Activated CD4-positive, alpha-beta T cell treated with anti-CD3 and anti-CD28 coated beads, Interleukin-2, Interleukin-4, amounts not matched to agents 100 ng/mL and 50 ng/mL, durations not matched to agents 16 hours and 8 hours (primary cell): ENCODE results near the gene CCDC38.

Experiments
- DNase-seq: peaks from one replicate; pipeline ENCODE4 v3.0.0-alpha.2; 2020; ENCODE audit warnings: low spot score

CCDC38 gene

DNA sequence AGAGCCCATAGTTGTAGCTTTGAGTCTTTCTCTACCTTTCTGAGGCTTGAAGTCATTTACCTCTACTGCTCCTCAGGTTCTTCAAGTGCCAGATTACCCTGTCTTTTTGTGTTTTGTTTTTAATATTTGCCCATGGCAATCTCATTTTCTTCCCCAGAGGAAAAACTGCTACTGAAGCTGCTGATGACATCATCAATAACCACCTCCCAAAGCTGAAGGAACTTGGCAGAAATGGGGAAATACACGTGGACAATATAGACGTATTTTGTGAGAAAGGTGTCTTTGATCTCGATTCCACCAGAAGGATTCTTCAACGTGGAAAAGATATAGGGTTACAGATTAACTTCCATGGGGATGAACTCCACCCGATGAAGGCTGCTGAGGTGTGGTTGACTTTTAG is 17.8 kb upstream of the CCDC38 start:
- no peak for DNase-seq

- DNase-seq = no peak
Observed at GRCh38 chr12:95959107-95959506, 16.7 kb upstream of the CCDC38 start.

DNA sequence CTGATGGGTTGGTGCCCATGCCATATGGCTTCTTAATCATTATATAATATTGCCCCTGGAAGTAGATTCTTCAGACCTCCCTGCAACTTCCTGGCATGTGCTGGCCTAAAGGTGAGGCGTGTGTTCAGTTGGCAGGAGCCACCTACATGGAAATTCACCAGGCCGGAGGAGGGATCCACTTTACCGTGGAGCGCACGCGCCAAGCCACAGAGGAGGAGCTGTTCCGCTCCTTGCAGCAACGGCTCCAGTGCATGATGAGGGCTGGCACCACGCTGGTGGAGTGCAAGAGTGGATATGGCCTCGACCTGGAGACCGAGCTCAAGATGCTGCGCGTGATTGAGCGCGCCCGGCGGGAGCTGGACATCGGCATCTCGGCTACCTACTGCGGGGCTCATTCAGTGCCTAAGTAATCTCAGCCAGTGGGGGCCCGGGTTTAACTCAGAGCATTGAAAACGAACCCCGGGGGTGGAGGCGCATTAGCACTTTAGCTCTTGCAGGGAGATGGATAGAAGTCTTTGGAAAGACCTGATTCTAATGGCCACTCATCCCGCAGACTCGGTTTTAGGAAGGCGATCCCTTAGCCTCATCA is 14.2 kb upstream of the CCDC38 start:
- DNase-seq = no peak

DNA sequence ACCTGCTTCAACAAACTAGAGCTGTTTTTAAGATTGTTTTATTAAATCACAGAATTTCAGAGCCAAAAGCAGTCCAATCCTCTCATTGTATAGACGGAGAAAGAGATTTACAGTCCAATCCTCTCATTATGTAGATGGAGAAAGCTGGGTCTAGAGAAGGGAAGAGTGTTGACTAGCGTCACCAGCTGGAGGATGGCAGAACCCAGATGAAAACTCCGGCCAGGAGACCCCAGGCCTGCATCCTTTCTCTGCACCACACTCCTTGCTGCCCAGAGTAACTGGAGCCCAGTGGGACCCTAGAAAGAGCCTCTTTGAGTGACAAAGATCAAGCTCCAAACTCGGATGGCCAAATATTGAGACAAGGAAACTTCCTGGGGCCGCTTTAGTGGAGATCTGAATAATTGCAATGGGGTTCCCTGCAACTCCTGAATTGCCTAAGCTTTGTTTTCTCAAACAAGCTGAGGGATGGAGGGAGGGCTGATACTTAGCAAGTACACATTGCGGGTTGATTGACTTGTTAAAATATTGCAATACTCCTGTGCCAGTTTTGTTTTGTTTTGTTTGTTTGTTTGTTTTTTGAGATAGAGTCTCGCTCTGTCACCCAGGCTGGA is 13.2 kb upstream of the CCDC38 start:
- no peak for DNase-seq

GRCh38 chr12:95953000-95953399 is 10.6 kb upstream of the CCDC38 start:
- DNase-seq = no peak

- DNase-seq = no peak
Observed at GRCh38 chr12:95951515-95951914, 9.1 kb upstream of the CCDC38 start.

GRCh38 chr12:95949477-95950206 is 7.2 kb upstream of the CCDC38 start:
- DNase-seq = no peak

- no peak for DNase-seq
Observed at GRCh38 chr12:95944108-95944704, 1.8 kb upstream of the CCDC38 start.

DNA sequence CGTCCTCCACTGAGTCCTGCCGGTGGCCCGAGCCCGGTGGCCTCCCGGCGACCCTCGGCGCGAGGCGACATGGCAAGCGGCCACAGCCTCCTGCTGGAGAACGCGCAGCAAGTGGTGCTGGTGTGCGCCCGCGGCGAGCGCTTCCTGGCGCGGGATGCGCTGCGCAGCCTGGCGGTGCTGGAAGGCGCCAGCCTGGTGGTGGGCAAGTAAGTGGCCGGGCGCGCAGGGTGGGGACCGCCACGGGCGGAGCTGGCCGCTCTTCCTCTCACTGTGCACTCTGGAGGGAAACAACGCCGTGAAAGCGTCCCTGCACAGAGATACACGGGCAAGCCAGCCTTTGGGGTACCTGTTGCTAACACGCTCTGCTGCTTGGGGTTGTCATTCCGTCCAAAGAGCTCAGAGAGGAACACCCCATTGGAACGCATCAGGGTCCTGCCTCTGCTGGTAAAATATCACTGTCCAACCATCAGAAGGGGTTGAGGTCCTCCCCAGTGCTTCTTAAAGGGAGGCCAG is 972 bp upstream of the CCDC38 start, which contains the start of gene AMDHD1:
TSS of gene AMDHD1 (plus strand) at position 2 of the 513 bp plus-strand sequence. CDS start at position 70, 68 bp downstream.
- DNase-seq = peak; percentile 51

GRCh38 chr12:95942101-95942523 is 302 bp downstream of the CCDC38 start:
- no peak for DNase-seq

GRCh38 chr12:95940514-95940913 is 1.9 kb downstream of the CCDC38 start:
- DNase-seq = no peak

DNA sequence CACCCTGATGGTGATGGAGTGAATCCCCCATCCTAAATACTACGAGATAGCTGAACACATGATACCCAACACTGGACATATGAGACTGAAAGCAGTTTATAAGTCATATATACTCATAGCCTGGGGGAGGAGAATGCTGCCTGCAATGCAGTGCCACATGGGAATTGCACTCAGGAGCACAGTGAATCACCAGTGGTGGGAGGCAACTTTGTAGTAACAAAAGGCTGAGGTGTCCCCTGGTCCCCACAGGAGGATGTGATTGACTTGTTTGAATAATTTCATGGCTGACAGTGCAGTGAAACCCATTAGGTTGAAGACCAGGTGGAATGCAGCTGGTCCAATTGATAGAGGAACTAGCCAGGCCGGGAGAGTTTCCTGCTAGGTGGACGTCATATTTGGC is 20.2 kb downstream of the CCDC38 start:
- DNase-seq = no peak

DNA sequence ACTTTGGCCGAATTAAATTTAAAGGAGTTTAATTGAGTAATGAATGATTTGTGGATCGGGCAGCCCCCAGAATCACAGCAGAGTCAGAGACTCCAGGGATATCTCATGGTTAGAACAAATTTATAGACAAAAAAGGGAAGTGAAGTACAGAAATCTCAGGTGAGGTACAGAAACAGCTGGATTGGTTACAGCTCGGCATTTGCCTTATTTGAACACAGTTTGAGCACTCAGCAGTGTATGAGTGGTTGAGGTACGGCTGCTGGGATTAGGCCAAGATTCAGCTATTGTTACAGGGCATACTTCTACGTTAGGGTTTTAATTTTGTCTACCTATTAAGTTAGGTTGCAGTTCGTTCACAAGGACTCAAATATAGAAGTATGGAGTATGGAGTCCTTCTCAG is 23.3 kb downstream of the CCDC38 start:
- DNase-seq = no peak

- DNase-seq = peak; percentile 65
Observed at GRCh38 chr12:95918194-95918993, 24.0 kb downstream of the CCDC38 start.

- DNase-seq = no peak
Observed at GRCh38 chr12:95909871-95910270, 32.5 kb downstream of the CCDC38 start.

DNA sequence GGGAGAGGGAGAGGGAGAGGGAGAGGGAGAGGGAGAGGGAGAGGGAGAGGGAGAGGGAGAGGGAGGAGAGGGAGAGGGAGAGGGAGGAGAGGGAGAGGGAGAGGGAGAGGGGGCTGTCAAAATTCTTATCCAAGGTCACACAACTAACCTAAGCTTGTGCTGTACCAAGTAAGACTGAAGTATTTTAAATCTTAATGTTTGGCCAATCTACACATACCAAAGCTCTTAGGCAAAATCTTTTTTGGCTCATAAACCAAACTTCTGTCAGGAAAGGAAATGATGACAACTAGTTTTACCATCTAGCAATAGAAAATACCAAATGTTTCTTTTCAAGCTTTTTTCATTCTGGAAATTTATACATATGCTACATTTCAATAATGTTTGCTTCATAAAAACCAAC is 33.8 kb downstream of the CCDC38 start:
- DNase-seq = no peak

DNA sequence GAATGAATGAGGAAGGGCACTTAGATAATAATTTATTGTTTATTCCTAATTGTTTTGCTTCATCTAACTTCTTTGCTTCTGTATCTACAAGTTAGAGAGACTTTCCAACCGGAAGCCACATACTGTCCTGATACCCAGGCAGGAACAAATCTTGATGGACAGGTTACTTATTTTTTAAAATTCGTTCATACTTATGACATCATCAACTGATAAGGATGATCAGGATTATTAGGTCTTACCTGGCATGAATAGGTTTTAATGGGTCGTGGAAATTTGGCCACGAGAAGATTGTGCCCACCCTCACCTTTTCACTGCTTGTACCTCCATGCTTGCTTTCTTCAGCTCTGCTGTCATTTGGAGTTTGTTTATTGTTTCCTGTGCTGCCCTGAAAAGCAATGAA is 44.3 kb downstream of the CCDC38 start:
- DNase-seq = no peak

- DNase-seq = no peak
Observed at GRCh38 chr12:95896846-95897245, 45.6 kb downstream of the CCDC38 start.

- no peak for DNase-seq
Observed at GRCh38 chr12:95890958-95891357, 51.5 kb downstream of the CCDC38 start.

DNA sequence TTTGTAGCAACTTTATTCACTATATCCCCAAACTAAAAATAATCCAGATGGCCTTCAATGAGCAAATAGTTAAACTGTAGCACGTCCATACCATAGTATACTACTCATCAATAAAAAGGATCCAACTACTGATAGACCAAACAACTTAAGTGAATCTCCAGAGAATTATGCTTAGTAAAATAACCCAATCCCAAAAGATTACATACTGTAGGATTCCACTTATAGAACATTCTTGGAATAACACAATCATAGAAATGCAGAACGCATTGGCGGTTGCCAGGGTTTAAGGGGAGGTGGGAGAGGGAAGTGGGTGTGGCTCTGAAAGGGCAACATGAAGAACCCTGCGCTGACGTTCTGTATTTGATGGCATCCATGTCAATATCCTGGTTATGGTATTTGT is 55.1 kb downstream of the CCDC38 start:
- no peak for DNase-seq

GRCh38 chr12:95884998-95885397 is 57.4 kb downstream of the CCDC38 start:
- DNase-seq = no peak

DNA sequence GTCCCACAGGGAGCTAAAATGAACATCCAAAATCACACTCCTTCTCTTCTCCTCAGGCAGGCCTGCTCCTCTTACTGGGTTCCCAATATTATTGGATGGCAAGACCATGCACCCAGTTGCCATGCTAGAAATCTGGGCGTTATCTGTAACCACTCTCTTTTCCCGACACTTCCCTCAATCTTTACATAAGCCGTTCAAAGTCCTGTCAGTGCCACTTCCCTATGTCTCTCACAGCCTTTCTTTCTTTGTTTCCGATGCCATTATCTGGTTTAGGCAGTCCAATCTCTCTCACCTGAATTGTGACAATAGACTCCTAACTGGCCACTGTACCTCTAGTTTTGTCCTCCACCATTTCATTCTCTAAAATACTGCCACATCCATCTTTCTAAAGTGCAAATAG is 59.5 kb downstream of the CCDC38 start:
- DNase-seq = no peak
